Jurkat, Clone E6-1 (cell line): Measurements from ENCODE around the gene UNC13B.

Experiments
- DNase-seq: peaks from one replicate; pipeline ENCODE4 v3.0.0-alpha.2; 2011; ENCODE audit warnings: low read depth, low spot score
- H3K4me3 ChIP-seq: 2 replicates; pipeline ENCODE4 v1.5.1; 2011; ENCODE audit warnings: mild to moderate bottlenecking, low read length, control low read depth, moderate library complexity

UNC13B gene

DNA sequence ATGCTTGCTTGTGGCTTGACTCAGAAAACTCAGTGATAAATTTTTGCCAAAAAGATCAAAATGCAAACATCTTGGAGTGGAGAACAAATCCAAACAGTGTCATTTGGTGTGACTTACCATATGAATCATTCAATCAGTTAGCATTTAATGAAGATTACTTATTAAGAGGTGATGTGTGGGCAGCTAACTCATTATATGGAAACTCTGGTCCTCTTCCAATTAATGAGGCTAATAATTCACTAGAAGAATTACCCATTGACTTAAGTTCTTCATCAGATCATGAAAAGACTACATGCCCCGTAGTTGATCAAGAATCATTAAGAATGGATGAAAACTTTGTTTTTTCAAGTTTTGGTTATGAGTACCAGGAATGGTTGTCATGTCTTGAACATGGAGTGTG, 141.8 kb downstream of the UNC13B start:
- no peak overlapping the region for H3K4me3 ChIP-seq
- no peak for DNase-seq

GRCh38 chr9:35306283-35306682, 144.5 kb downstream of the UNC13B start:
- H3K4me3 ChIP-seq: no peak overlapping the region
- DNase-seq: no peak

- no peak overlapping the region for H3K4me3 ChIP-seq
- DNase-seq: no peak
Measured at GRCh38 chr9:35308316-35308715, 146.5 kb downstream of the UNC13B start.

- DNase-seq: no peak
- H3K4me3 ChIP-seq: no peak overlapping the region
Measured at GRCh38 chr9:35311891-35312639, 150.3 kb downstream of the UNC13B start.

- no peak overlapping the region for H3K4me3 ChIP-seq
- DNase-seq: no peak
Measured at GRCh38 chr9:35313460-35313859, 151.7 kb downstream of the UNC13B start.

DNA sequence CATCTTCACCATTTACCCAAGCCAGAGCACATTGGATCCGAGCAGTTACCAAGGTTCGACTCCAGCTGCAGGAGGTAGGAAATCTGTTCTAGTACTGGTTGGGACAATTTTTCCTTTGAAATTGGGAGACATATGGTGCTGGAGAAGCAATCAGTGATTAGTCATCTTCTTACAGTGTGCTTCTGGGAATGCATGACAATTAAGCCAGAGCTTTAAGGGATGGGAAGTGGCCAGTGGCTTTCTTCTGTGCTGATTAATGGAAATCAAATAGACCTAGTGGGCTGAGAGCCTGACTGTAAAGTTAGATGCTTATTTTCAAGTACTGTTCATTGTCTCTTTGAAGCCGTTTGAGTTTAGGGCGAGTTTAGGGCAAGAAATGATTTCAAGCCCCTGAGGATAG, 152.1 kb downstream of the UNC13B start:
- no peak for DNase-seq

GRCh38 chr9:35318741-35319140, 156.9 kb downstream of the UNC13B start:
- no peak overlapping the region for H3K4me3 ChIP-seq
- no peak for DNase-seq

More for the DNA sequence above, 152.1 kb downstream of the UNC13B start:
- no peak overlapping the region for H3K4me3 ChIP-seq

GRCh38 chr9:35322075-35322885, 160.5 kb downstream of the UNC13B start:
- no peak for DNase-seq
- H3K4me3 ChIP-seq: no peak overlapping the region

DNA sequence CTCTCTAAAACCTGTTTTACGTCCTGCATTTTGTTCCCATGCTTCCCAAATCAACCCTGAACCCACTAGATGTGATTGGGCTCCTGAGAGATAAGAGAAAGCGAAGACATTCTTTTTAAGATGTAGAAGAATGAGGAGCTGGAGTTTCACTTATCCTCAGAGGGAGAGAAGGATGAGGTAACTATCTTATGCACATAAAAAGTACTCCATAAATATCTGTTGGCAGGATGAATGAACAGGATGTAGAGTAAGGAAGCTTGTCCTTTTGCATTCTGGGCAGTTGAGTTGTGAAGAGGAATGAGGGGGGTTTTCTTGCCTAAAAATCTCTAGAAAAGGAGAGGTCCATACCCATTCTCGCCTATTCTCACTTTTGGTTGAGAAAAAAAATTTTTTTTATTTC, 163.2 kb downstream of the UNC13B start:
- DNase-seq: no peak
- H3K4me3 ChIP-seq: no peak overlapping the region

DNA sequence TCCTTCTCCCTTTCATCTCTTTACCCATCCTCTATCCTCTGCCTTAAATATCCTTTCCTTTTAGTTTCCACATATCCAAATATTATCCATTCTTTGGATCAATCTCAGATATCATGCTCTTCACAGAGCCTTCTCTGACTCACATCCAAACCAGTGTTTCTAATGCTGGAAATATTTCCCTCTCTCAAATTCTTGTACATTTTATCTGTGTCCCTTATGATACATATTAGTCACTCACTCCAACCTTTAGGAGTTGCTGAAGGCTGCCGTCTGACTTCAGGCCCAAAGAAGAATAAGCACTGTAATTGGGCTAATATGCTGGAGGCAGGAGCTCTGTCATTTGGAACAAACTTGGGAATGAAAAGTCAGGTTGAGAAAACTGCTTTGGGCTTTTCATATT, 171.7 kb downstream of the UNC13B start:
- H3K4me3 ChIP-seq: no peak overlapping the region
- no peak for DNase-seq

DNA sequence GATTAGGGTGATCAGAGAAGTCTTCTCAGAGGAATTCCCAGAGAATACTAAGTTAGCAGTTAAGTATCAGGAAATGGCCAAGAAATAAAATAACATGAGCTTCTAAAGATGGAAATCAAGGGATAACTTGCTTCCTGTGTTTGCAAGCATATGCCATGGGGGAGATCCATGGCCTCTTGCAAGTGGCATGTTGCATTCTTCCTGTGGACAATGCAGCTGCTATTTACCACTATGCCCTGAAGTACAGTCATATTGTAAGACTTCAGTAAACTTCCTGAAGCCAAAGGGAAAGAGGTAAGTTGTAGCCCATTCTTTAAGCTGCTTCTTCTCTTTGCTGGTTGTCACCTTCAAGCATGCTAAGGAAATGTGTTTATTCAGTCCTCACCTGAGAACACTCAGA, 173.4 kb downstream of the UNC13B start:
- H3K4me3 ChIP-seq: no peak overlapping the region
- no peak for DNase-seq

GRCh38 chr9:35338086-35338485, 176.3 kb downstream of the UNC13B start:
- DNase-seq: no peak

DNA sequence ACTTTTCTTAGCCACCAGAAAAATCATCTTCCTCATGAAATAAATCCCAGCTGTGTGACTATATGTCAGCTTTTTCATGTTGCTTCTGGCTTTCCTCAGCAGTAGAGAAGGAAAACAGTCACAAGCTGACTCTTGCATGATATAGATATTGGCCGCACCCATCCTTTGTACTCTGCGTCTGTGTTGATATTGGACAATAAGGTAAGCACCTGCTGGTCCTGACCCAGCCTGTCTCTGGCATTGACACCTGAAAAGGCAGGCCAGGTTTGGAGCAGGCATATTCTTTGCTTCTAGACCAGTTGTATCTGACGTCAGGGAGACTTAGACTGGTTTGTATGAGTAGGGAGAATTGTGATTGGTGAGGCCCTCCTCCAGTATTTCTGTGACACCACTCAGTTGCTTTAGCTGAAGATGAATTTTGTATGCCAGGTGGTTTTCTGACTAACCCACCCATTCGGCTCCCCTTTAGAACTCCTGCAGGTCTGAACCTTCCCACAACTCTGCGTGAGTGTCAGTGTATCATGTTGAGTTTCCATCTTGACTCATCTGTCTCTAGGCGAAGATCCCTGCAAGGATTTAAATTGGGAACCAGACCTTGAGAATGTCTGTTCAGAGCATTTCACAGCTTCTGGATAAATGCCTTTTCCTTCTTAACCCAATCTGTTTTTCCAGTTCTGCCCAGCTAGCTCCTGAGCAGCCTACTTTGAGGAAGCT, 176.9 kb downstream of the UNC13B start:
- DNase-seq: no peak
- no peak overlapping the region for H3K4me3 ChIP-seq

More at GRCh38 chr9:35338086-35338485, 176.3 kb downstream of the UNC13B start:
- H3K4me3 ChIP-seq: no peak overlapping the region

DNA sequence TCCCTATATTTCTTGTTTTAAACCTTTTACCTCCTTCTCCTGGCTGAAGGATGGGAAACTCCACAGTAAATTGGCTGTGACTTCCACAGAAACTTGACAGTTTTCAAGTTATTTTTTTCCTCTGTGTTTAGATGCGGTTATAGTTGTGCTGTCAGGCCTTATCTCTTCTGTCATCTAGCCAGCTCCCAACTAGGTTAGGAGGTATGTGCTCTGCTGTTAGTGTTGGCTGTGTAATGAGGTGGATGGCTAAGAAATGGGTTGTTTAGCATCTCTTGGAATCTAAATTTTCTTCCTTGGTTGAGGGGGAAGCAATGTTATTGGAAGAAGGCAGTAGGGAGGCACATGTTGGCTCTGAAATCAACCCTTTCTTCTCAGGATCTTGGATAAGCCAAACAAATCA, 178.2 kb downstream of the UNC13B start:
- no peak for DNase-seq

DNA sequence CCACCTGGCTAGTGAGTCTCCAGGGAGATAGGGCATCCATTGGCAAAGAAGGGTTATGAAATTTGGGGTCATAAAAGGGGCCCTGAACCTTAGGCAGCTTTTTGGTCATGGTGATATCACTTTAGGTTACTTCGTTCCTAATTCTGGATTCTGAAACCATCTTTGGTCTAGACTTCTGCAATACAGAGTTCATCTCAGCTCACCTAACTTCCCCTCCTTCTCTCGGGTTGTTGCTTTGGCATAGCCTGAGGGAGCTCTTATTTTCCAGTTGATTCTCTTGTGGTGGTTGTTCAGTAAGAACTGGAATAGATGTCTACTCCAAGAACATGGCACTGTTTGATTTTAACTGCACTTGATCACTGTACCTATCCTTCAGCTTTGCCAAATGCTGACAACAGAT, 179.2 kb downstream of the UNC13B start:
- DNase-seq: no peak
- H3K4me3 ChIP-seq: no peak overlapping the region

More for the DNA sequence above, 178.2 kb downstream of the UNC13B start:
- H3K4me3 ChIP-seq: no peak overlapping the region

- peak; percentile 22 for DNase-seq
- H3K4me3 ChIP-seq: no peak overlapping the region
Measured at GRCh38 chr9:35341585-35341984, 179.8 kb downstream of the UNC13B start.

DNA sequence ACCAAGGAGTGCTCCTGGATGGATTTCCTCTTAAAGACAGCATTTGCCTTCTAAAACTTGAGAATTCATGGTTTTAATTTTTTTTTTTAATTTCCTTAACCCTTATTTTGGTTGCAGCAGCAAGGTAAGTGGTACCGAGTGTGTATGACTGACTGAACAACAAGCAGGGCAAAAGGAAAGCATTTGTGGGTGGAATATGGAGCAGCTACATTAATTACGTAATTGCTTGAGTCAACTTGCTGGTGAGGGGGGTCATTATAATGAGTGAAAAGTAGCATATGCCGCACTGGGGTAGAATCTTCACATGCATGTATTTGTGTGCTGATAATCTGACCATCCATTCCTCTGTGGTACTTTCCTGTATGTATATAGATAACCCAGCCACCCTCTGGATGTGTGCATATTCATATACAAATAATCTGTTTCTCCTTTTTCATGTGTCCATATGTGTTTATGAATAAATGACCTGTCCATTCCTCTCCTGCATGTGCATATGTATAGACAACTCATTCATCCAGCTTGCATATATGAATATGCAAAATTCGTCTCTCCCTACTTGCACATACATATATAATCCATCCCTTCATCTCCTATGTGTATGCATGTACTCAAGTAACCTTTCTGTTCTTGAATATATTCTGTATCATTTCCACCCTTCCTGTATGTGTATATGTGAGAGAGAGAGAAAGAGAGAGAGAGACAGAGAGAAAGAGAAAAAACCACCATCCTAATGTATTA, 180.6 kb downstream of the UNC13B start:
- DNase-seq: no peak
- H3K4me3 ChIP-seq: no peak overlapping the region

- no peak overlapping the region for H3K4me3 ChIP-seq
- no peak for DNase-seq
Measured at GRCh38 chr9:35348109-35348508, 186.3 kb downstream of the UNC13B start.

DNA sequence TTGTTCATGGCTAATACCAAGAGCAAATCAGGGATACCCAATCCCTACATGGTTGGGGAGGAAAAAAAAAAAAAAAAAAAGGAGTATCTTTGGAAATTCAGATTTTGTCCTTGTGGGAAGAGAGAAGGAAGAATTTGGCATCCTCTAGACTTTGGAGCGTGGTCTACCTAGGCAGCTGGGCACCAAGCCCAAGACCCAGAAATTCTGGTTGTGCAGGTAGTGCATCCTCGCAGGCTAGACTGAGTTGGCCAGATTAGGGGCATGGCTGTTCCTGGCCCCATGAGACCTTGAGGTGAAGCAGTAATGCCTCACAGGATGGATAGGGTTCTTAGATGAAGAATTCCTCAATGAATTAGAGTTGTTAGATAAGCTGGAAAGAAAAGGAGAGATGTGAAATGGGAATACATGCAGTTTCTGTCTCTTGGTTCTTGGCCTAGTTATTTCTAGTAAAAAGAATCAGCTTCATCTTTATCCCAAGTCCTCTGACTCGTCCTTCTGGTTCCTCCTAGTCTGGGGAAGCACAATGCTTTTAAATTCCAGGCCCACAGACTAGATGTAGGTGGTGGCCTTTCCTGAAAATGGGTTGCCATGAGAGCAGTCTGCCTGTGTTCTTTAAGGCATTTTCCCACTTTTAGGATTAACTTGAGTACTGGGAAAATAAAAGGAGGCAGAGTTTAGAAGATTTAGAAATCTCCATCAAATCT, 187.6 kb downstream of the UNC13B start:
- DNase-seq: no peak
- H3K4me3 ChIP-seq: no peak overlapping the region
